ENCODE measurements around the gene YTHDF2. TPM values are rescaled to one million over a fixed set of nuclear protein-coding genes. Genes with fewer than 3 reads are reported as not detected.

Gene YTHDF2
- total RNA-seq, 1 experiment from 2014 or later, result 200 TPM

- Mint-ChIP-seq H3K4me1 (peaks cover 5 to 13% of the 10 kb centered on the region in 2 experiments), H3K9me3 (no peaks in the 10 kb centered on the region), H3K4me3 (no peak overlapping the region), H3K27me3 (ENCODE audit: low read depth) (no peaks in the 10 kb centered on the region), H3K27ac (no peak overlapping the region), H3K36me3 (ENCODE audit: insufficient read depth in 1 of 3, low read depth in 3 of 3) (peaks cover 18 to 36% (median 31%) of the 10 kb centered on the region in 3 experiments)
- Histone ChIP-seq H3K27me3 (ENCODE audit: insufficient read depth, low read length) (no peaks in the 10 kb centered on the region), H3K23me2 (ENCODE audit: insufficient read length, low read depth, low read length, poor library complexity, severe bottlenecking) (no peaks in the 10 kb centered on the region), H3K23ac (ENCODE audit: insufficient read length, low read depth, low read length) (no peak overlapping the region), H3K9me3 (ENCODE audit: control insufficient read depth, low read depth, low read length) (no peaks in the 10 kb centered on the region), H3K79me1 (ENCODE audit: insufficient read depth, low read depth, low read length, poor library complexity, severe bottlenecking) (peaks cover 5% of the 10 kb centered on the region), H3K79me2 (ENCODE audit: insufficient read depth, low read length) (peaks cover 67% of the 10 kb centered on the region), H2BK20ac (ENCODE audit: low read depth, low read length, poor library complexity, severe bottlenecking) (no peak overlapping the region), H4K20me1 (ENCODE audit: control insufficient read depth, insufficient read depth, insufficient read length) (no peaks in the 10 kb centered on the region), H3T11ph (ENCODE audit: low read length) (no peak overlapping the region), H2BK12ac (ENCODE audit: insufficient read length, low read depth, low read length) (no peak overlapping the region), H4K8ac (replicated peaks; ENCODE audit: insufficient read length, low read depth, low read length) (no peak overlapping the region), H2BK15ac (ENCODE audit: low read depth, low read length) (no peak overlapping the region), H3K14ac (ENCODE audit: insufficient read depth, low read length) (no peak overlapping the region), H3K18ac (ENCODE audit: insufficient read length, low read depth, low read length) (no peak overlapping the region), H3K56ac (ENCODE audit: insufficient read length, low read depth, low read length) (no peak overlapping the region), H3K27ac (ENCODE audit: insufficient read length, low read depth, low read length) (no peak overlapping the region), H3K4me2 (ENCODE audit: insufficient read depth, insufficient read length, low read length) (no peak overlapping the region), H3K4ac (ENCODE audit: low read depth, low read length) (no peak overlapping the region), H4K91ac (ENCODE audit: insufficient read length, low read depth, low read length) (no peak overlapping the region), H3K9ac (ENCODE audit: extremely low read depth, insufficient read length, low read length) (no peak overlapping the region), H2BK120ac (ENCODE audit: low read depth, low read length, poor library complexity, severe bottlenecking) (no peak overlapping the region), H3K4me1 (ENCODE audit: insufficient read depth, low read length) (0 out of 2 replicates have a peak, but pooled peaks cover 3% of the 10 kb centered on the region), H4K5ac (ENCODE audit: insufficient read length, low read depth, low read length) (no peak overlapping the region), H2BK5ac (ENCODE audit: insufficient read length, low read length) (no peak overlapping the region), H2AK5ac (ENCODE audit: insufficient read length, low read length) (no peak overlapping the region), H2AFZ (ENCODE audit: low read length) (no peak overlapping the region)
- DNase-seq, result no peak
- TF ChIP-seq CTCF (conservative IDR thresholded peaks at IDR 0.05), result no peak
- no CpG with 5 or more reads among the region's 4 CpGs for WGBS (ENCODE audit: extremely low coverage, insufficient read length, low lambda C conversion rate)
Measured at GRCh38 chr1:28758420-28758819, 21.7 kb downstream of the YTHDF2 start.

All from H9 (cell line).